Neuronal stem cell (in vitro differentiated cells): ENCODE results near the gene ZNF423.

Experiments used
- DNase-seq: peaks from one replicate; pipeline ENCODE4 v3.0.0-alpha.2; 2013; ENCODE audit warnings: low spot score
- H2AFZ ChIP-seq: one replicate; pipeline ENCODE4 v1.6.1; 2013; ENCODE audit warnings: mild to moderate bottlenecking, low read length, inconsistent platforms
- H2AK5ac ChIP-seq: 2 replicates; pipeline ENCODE4 v1.6.1; 2013; ENCODE audit warnings: low read depth, mild to moderate bottlenecking, inconsistent platforms, low read length, moderate library complexity, mixed read lengths
- H2BK120ac ChIP-seq: 2 replicates; pipeline ENCODE4 v1.6.1; 2013; ENCODE audit warnings: low read depth, mild to moderate bottlenecking, inconsistent platforms, low read length, moderate library complexity, mixed read lengths
- H2BK12ac ChIP-seq: one replicate; pipeline ENCODE4 v1.6.1; 2013; ENCODE audit warnings: low read length, inconsistent platforms
- H2BK15ac ChIP-seq: 2 replicates; pipeline ENCODE4 v1.6.1; 2013; ENCODE audit warnings: mild to moderate bottlenecking, low read length, inconsistent platforms, mixed read lengths
- H2BK5ac ChIP-seq: one replicate; pipeline ENCODE4 v1.6.1; 2013; ENCODE audit warnings: inconsistent platforms, mild to moderate bottlenecking, low read length, moderate library complexity
- H3K14ac ChIP-seq: one replicate; pipeline ENCODE4 v1.6.1; 2013; ENCODE audit warnings: low read length, inconsistent platforms
- H3K18ac ChIP-seq: 2 replicates; pipeline ENCODE4 v1.6.1; 2013; ENCODE audit warnings: low read length, inconsistent platforms
- H3K23ac ChIP-seq: 2 replicates; pipeline ENCODE4 v1.6.1; 2013; ENCODE audit warnings: low read depth, mild to moderate bottlenecking, mixed read lengths, low read length, inconsistent platforms; ENCODE audit not compliant: poor library complexity
- H3K27ac ChIP-seq: replicated peaks from 3 replicates; pipeline ENCODE4 v1.5.1; 2013; ENCODE audit warnings: low read length, inconsistent platforms
- H3K27me3 ChIP-seq, 3 experiments: 2 replicates each; pipeline ENCODE4 v1.6.1; 2013; ENCODE audit warnings: low read length in 3 of 3, mild to moderate bottlenecking in 2 of 3, inconsistent platforms in 1 of 3, low read depth in 1 of 3, mixed read lengths in 1 of 3, moderate library complexity in 1 of 3; ENCODE audit not compliant: control insufficient read depth in 3 of 3, insufficient read depth in 3 of 3
- H3K36me3 ChIP-seq, 2 donors: replicated peaks in 1 of 2; 2 replicates each; pipeline ENCODE4 v1.6.1; 2013; ENCODE audit warnings: low read length in 2 of 2; ENCODE audit not compliant: control insufficient read depth in 2 of 2, insufficient read depth in 2 of 2
- H3K4ac ChIP-seq: 2 replicates; pipeline ENCODE4 v1.6.1; 2013; ENCODE audit warnings: inconsistent platforms, mild to moderate bottlenecking, low read length, moderate library complexity
- H3K4me1 ChIP-seq, 2 donors: 1 replicate in 1 of 2; 2 replicates in 1 of 2; pipeline ENCODE4 v1.6.1; 2013; ENCODE audit warnings: low read length in 2 of 2, low read depth in 1 of 2; ENCODE audit not compliant: control insufficient read depth in 2 of 2, insufficient read depth in 1 of 2
- H3K4me2 ChIP-seq: one replicate; pipeline ENCODE4 v1.6.1; 2013; ENCODE audit warnings: mild to moderate bottlenecking, low read length, inconsistent platforms; ENCODE audit not compliant: insufficient read depth, poor library complexity, severe bottlenecking
- H3K4me3 ChIP-seq, 2 donors: 2 replicates each; pipeline ENCODE4 v1.5.1; 2013; ENCODE audit warnings: low read length in 2 of 2, mild to moderate bottlenecking in 2 of 2, inconsistent platforms in 1 of 2, moderate library complexity in 1 of 2
- H3K79me1 ChIP-seq: one replicate; pipeline ENCODE4 v1.6.1; 2013; ENCODE audit warnings: low read depth, mild to moderate bottlenecking, inconsistent platforms, low read length, moderate library complexity
- H3K9ac ChIP-seq: one replicate; pipeline ENCODE4 v1.6.1; 2013; ENCODE audit warnings: mild to moderate bottlenecking, low read depth, low read length, inconsistent platforms; ENCODE audit not compliant: poor library complexity
- H3K9me3 ChIP-seq, 2 donors: replicated peaks in 1 of 2; 2 replicates each; pipeline versions ENCODE3 to v1.6.1; 2013; ENCODE audit warnings: low read length in 2 of 2, mild to moderate bottlenecking in 2 of 2, inconsistent platforms in 1 of 2, low read depth in 1 of 2, mixed read lengths in 1 of 2, moderate library complexity in 1 of 2; ENCODE audit not compliant: control insufficient read depth in 2 of 2, insufficient read depth in 1 of 2
- H4K8ac ChIP-seq: one replicate; pipeline ENCODE4 v1.6.1; 2013; ENCODE audit warnings: low read depth, mild to moderate bottlenecking, inconsistent platforms, low read length, moderate library complexity
- H4K91ac ChIP-seq: one replicate; pipeline ENCODE4 v1.6.1; 2013; ENCODE audit warnings: low read length, low read depth, mild to moderate bottlenecking, inconsistent platforms; ENCODE audit not compliant: poor library complexity
- WGBS, 2 donors: extraction: QIAGEN DNeasy Blood & Tissue Kit; methylation state at CpG; one replicate each; pipeline ENCODE4 v1.1.7; 2013; ENCODE audit warnings: missing lambda C conversion rate in 2 of 2, mixed read lengths in 1 of 2; ENCODE audit not compliant: insufficient read length in 2 of 2, insufficient replicate concordance in 1 of 2; ENCODE audit errors: extremely low coverage in 2 of 2; 5-methylcytosine and 5-hydroxymethylcytosine counted together

Gene ZNF423

DNA sequence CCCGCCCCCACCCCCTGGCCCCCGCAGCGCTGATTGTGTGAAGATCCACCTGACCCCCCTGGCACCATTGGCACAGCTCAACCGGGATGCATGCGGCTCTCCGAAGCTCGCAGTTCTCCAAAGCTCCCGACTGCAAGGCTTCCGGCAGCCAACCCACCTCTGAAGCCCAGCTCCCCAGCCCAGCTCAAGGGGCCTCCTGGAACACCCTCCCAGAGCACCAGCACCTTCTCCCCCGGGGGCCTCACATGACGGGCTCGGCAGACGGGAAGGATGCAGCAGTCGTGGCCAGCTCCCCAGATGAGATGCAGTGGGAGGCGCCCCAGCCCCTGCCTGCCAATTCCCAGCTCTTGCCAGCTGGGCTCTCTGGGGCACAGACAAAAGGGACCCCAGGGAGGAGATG lies 215.3 kb downstream of the ZNF423 start:
- H2BK5ac ChIP-seq: no peak overlapping the region
- H4K8ac ChIP-seq: no peak overlapping the region
- H3K4me2 ChIP-seq: no peak overlapping the region
- DNase-seq: no peak
- H3K79me1 ChIP-seq: peaks cover 3% of the 10 kb centered on the region
- H3K14ac ChIP-seq: no peak overlapping the region
- no CpG with 5 or more reads among the region's 15 CpGs for WGBS, 2 donors
- no peaks in the 10 kb centered on the region for H3K9me3 ChIP-seq
- H2BK120ac ChIP-seq: no peak overlapping the region
- H3K36me3 ChIP-seq: peaks cover 27 to 36% of the 10 kb centered on the region in 2 donors
- no peak overlapping the region for H3K23ac ChIP-seq
- no peak overlapping the region for H2BK15ac ChIP-seq
- no peak overlapping the region for H2BK12ac ChIP-seq
- H3K4ac ChIP-seq: no peak overlapping the region
- H3K4me3 ChIP-seq: no peak overlapping the region
- H3K27ac ChIP-seq: no peak overlapping the region
- no peak overlapping the region for H3K18ac ChIP-seq
- H2AK5ac ChIP-seq: no peak overlapping the region
- H3K9ac ChIP-seq: no peak overlapping the region
- no peak overlapping the region for H2AFZ ChIP-seq
- no peaks in the 10 kb centered on the region for H3K27me3 ChIP-seq
- no peak overlapping the region for H4K91ac ChIP-seq
- peaks cover 12 to 35% of the 10 kb centered on the region in 2 donors for H3K4me1 ChIP-seq

DNA sequence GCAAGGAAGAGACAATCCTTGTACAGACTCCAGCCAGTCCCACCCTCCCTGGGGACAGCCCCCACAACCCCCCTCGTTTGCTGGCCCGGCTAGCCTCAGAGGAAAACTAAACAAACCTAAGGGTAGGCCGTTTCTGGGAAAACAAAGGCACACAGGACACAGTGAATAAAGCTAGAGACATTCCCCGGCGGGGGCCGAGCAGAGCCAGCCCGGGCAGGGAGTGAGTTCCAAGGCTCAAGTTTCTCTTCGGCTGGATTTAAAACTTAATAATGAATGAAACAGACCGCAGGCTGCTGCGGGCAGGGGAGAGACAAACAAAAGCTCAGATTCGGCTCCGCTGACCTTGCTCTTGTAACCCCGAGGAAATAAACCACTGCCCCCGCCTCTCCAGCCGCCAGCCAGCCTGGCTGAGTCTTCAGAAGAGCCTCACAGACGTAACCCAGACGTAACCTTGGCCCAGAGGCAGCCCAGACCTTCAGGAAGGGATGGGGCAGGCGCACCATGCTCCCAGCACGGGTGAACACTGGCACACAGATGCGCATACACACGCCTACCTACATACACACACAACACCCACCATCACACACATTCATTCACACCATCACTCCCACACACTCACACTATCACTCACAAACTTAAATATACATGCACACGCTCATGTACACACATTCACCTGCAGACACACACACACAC lies 216.0 kb downstream of the ZNF423 start:
- Histone ChIP-seq H2AK5ac (no peak overlapping the region), H3K27ac (no peak overlapping the region), H2BK120ac (no peak overlapping the region), H4K8ac (no peak overlapping the region), H3K18ac (no peak overlapping the region), H3K9ac (peak overlapping the region; percentile 63), H3K9me3 (no peaks in the 10 kb centered on the region), H2AFZ (no peak overlapping the region), H3K4me3 (no peak overlapping the region), H3K27me3 (no peaks in the 10 kb centered on the region), H2BK5ac (no peak overlapping the region), H3K36me3 (peaks cover 34 to 39% of the 10 kb centered on the region in 2 donors), H2BK12ac (no peak overlapping the region), H2BK15ac (no peak overlapping the region), H3K79me1 (peaks cover 3% of the 10 kb centered on the region), H3K14ac (peak overlapping the region; percentile 58), H4K91ac (no peak overlapping the region), H3K23ac (no peak overlapping the region), H3K4ac (no peak overlapping the region), H3K4me2 (no peak overlapping the region), H3K4me1 (peaks cover 12 to 35% of the 10 kb centered on the region in 2 donors)
- peak; percentile 63 for DNase-seq
- WGBS, 2 donors: 100% methylated on average over 1 of the region's 22 CpGs; no CpG with 5 or more reads in 1 of the 2 donors

GRCh38 chr16:49638673-49639610 lies 217.0 kb downstream of the ZNF423 start:
- no peak overlapping the region for H3K27ac ChIP-seq
- WGBS, 2 donors: no CpG with 5 or more reads among the region's 23 CpGs
- peaks cover 12 to 33% of the 10 kb centered on the region in 2 donors for H3K4me1 ChIP-seq

More at GRCh38 chr16:49638673-49639610, 217.0 kb downstream of the ZNF423 start:
- H3K79me1 ChIP-seq: peaks cover 3% of the 10 kb centered on the region
- H3K36me3 ChIP-seq: peaks cover 36 to 48% of the 10 kb centered on the region in 2 donors
- no peak overlapping the region for H4K8ac ChIP-seq
- H3K9ac ChIP-seq: peak overlapping the region; percentile 14
- no peak overlapping the region for H3K4me3 ChIP-seq
- no peak overlapping the region for H2BK5ac ChIP-seq
- H3K18ac ChIP-seq: peak overlapping the region; percentile 31
- H3K14ac ChIP-seq: no peak overlapping the region
- DNase-seq: no peak
- no peaks in the 10 kb centered on the region for H3K9me3 ChIP-seq
- no peak overlapping the region for H2BK15ac ChIP-seq
- H3K4ac ChIP-seq: no peak overlapping the region
- no peak overlapping the region for H2AK5ac ChIP-seq
- H2AFZ ChIP-seq: no peak overlapping the region
- peak overlapping the region; percentile 36 for H3K23ac ChIP-seq
- H4K91ac ChIP-seq: no peak overlapping the region
- H3K4me2 ChIP-seq: no peak overlapping the region
- H2BK12ac ChIP-seq: no peak overlapping the region
- no peaks in the 10 kb centered on the region for H3K27me3 ChIP-seq
- H2BK120ac ChIP-seq: no peak overlapping the region
